Caki2 (cell line): ENCODE measurements around the gene CD244. TPM values are rescaled to one million over a fixed set of nuclear protein-coding genes. Genes with fewer than 3 reads are reported as not detected.
"Not testable (repeated sequence)": the region's sequence is repeated elsewhere in the genome, so short reads cannot be mapped to it uniquely, and the experiment has no call there.

Source experiments
- DNase-seq: peaks from one replicate; pipeline ENCODE4 v3.0.0-alpha.2; 2015; ENCODE audit warnings: low read depth
- in situ Hi-C: cut with HindIII; loops from 2 replicates; pipeline ENCODE4 v1.10.0; 2016; ENCODE audit warnings: low sequenced_read_pairs, low pct_unique_long_range_greater_than_20kb, mixed read lengths
- total RNA-seq: library from RNA; depleted of rRNA; stranded (reverse); fragments of >200 nt; shearing (Covaris generic); gene quantifications from 2 replicates; pipeline ENCODE4 v1.2.3, GENCODE V29; 2014; ENCODE audit warnings: low replicate concordance

CD244 gene
- total RNA-seq, 1 experiment from 2014 or later: not detected

DNA sequence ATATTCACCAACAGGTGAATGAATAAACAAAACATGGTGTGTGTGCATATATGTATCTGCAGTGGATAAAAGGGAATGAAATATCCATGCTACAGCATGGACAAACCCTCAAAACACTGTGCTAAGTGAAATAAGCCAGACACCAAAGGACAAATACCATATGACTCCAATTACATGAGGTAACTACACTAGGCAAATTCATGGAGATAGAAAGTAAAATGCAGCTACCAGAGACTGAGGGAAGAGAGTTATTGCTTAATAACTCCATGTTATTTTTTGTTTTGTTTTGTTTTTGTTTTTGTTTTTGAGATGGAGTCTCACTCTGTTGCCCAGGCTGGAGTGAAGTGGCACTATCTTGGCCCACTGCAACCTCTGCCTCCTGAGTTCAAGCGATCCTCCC, 19.9 kb upstream of the CD244 start:
- DNase-seq: no peak
- in situ Hi-C loops: no loop called here

DNA sequence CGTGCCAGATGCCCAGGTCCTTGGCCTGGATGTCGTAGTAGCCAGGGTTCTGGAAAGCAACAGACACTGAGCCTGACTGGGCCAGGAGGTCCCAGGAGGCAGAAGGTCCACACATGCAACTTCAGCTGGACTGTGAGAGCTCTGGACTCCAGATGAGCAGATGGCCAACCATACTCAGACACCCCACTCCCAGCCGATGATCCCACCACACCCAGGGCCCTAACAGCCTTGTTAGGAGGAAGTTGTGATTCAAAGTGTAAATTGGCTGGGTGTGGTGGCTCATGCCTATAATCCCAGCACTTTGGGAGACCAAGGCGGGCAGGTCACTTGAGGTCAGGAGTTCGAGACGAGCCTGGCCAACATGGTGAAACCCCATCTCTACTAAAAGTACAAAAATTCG, 18.6 kb upstream of the CD244 start:
- in situ Hi-C loops, DNase-seq: not testable (repeated sequence)

DNA sequence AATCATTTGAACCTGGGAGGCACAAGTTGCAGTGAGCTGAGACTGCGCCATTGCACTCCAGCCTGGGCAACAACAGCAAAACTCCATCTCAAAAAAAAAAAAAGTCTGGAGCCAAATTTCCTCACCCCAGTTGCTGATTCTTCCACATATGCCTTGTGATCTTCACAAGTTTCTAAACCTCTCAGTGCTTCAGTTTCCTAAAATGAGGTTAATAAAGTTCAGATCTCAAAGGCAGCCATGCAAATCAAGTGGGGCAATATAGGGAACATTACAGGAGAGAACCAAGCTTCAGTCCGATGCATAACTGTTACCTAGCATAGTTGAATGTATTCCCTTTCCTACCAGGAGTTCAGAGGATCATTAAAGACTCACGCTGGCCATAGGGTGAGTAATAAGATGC, 17.5 kb upstream of the CD244 start:
- no peak for DNase-seq
- in situ Hi-C loops: no loop called here

GRCh38 chr1:160879056-160879455, 16.4 kb upstream of the CD244 start:
- in situ Hi-C loops: no loop called here

GRCh38 chr1:160877221-160877620, 14.5 kb upstream of the CD244 start:
- DNase-seq: no peak
- in situ Hi-C loops: no loop called here

More at GRCh38 chr1:160879056-160879455, 16.4 kb upstream of the CD244 start:
- no peak for DNase-seq

GRCh38 chr1:160876311-160876710, 13.6 kb upstream of the CD244 start:
- in situ Hi-C loops: no loop called here
- no peak for DNase-seq

GRCh38 chr1:160875591-160875990, 12.9 kb upstream of the CD244 start:
- DNase-seq, in situ Hi-C loops: not testable (repeated sequence)

DNA sequence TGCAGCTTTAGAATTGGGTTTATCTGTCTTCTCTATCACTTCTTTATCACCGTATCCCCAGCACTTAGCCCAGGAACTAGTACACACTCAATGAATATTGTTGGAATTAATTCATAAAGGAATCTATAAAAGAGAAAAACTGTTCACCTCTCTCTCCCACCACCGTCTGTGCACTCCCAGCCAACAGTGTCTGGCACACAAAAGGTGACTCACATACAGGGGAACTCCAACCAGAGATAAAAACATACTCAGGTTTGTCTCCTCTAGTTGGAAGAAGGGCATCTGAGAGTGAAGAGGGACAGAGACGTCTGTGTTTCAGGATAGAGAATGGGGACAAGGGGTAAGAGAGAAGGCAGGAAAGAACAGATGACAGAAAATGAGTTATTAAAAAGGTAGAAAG, 12.2 kb upstream of the CD244 start:
- in situ Hi-C loops: no loop called here

DNA sequence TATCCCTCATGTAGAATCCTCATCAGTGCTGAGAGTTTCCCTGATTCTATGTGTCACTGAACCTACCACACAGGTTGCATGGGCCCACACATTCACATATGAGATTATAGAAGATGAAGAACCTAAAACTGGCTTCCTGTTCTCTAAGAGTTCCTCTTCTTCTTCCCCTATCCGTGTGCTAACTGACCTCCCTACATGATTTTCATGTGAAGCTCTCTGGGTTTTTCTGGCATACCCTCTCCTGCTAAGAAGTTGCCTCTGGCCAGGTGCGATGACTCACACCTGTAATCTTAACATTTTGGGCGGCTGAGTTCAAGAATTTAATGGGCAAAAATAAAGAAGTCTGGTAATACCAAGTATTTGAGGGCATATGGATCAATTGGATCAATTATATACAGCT, 5.5 kb upstream of the CD244 start:
- in situ Hi-C loops: no loop called here
- no peak for DNase-seq

More for the DNA sequence above, 12.2 kb upstream of the CD244 start:
- no peak for DNase-seq

- DNase-seq, in situ Hi-C loops: not testable (repeated sequence)
These were observed 5.0 kb upstream of the CD244 start for GRCh38 chr1:160867651-160868050.

DNA sequence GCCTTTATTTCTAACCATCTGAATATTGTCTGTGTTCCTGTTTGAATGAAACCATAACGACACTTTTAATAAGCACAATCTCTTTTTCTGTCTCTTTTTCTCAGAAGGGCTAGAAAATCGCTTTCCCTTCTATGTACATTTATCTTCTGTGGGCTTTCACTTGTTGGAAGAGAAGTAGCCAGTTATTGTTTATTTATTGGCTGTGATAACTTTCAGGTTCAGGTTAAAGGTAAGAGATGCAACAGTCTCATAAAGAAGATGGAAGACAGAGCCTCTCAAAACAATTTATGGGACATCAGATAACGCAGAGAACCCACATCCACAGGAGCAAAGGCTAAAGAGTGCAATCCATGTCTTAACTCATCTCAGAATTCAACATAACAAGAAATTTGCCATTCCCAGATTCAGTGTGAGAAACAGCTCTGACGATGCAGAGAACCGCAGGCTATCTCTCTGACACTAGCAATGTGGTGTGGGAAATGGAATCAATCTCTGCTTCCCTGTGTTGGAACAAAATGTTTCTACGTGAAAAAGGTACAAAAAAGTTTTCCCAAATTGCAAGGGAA, 4.1 kb upstream of the CD244 start:
- in situ Hi-C loops: no loop called here

GRCh38 chr1:160866001-160866694, 3.5 kb upstream of the CD244 start:
- DNase-seq: no peak
- in situ Hi-C loops: no loop called here

More for the DNA sequence above, 4.1 kb upstream of the CD244 start:
- DNase-seq: no peak

- in situ Hi-C loops: no loop called here
- no peak for DNase-seq
These were observed 2.6 kb upstream of the CD244 start for GRCh38 chr1:160865337-160865736.

- DNase-seq: no peak
- in situ Hi-C loops: no loop called here
These were observed 1.5 kb upstream of the CD244 start for GRCh38 chr1:160864173-160864572.

DNA sequence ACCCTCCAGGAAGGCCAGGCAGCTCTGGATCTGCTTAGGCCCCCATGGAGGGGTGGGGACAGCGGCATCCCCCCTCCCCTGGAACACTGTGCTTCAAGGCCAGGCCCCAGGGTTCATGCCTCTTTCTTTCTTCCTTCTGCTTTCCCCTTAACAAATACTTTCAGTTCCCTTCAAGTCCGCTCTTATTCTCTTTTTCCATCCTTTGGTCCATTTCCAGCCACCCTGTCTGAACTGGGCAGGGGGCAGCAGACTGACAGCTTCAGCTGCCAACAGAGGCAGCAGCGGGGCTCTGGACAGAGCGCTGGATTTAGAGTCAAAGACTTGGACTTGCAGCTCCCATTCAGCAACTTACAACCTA, 1.1 kb upstream of the CD244 start:
- in situ Hi-C loops: no loop called here
- no peak for DNase-seq

DNA sequence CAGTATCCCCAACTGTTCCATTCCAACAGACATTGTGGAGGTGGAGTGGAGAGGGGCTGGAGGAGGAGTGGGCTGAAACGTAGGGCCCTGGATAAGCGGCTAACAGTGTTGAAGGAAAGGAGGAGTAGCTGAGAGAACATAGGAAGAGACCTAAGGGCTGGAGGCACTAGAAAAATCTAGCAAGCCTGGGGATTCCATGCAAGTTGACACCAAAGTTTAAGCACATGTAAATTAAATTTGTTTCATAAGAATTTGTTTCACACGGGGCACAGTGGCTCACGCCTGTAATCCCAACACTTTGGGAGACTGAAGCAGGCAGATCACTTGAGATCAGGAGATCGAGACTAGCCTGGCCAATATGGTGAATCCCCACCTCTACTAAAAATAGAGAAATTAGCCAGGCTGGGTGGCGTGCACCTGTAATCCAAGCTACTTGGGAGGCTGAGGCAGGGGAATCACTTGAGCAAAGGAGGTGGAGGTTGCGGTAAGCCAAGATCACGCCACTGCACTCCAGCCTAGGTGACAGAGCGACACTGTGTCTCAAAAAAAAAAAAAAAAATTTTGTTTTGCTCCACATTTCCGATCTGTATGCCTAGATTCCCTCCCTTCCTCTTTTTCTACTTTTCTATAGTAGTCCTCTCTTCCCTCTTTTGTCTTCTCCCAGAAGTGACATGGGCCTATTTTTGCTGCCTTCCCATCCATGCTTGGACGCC, 530 bp upstream of the CD244 start:
- no peak for DNase-seq
- in situ Hi-C loops: no loop called here

DNA sequence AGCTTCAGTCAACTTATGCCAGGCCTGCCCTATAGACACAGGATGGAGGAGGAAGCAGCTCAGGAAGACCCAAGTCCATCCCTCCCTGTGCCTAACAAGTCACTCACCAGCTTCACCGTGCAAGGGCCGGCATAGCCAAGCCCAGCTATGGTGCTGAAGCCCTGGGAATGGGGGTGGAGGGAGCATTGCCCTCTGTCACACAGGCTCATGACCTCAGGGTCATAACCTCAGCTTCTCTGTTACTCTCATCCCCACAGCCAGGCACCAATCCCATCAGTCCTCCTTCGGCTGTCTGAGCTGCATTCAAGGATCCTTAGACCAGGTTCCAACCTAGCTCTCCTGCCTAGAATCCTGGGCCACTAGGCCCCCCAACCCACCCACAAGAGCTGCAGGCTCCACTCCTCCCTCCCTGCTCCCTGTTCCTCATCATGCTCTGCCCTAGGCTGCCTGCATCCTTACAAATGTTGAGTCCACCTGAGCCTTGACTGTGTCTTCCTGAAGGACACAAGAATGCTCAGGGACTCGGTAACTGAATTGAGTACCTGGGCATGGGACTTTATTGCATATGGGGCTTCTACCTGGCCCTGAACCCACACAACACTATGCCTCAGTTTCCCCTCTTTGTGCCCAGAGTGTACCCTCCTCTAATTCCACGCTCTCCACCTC, 1.7 kb downstream of the CD244 start:
- DNase-seq: no peak
- in situ Hi-C loops: no loop called here

DNA sequence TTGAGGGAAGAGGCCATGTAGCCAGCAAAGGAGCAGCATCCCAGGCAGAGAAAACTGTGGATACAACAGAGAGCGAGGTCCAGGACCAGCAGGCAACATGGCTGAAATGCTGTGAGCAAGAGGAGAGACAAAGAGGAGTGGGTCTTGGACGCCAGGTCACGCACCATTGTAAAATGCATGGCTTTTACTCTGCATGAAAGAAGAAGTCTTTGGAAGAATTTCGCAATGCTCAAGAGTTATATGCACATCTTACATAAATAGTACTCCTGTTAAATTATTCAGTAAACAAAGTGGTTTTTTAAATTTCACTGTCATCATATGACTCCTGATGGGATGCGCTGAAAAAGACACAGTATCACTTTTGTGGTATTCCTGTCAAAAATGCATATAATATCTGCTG, 3.5 kb downstream of the CD244 start:
- in situ Hi-C loops: no loop called here
- DNase-seq: no peak

GRCh38 chr1:160858507-160858906, 4.2 kb downstream of the CD244 start:
- no peak for DNase-seq
- in situ Hi-C loops: no loop called here
